SK-MEL-5 (cell line): ENCODE results near the gene DENND6B. TPM values are rescaled to one million over a fixed set of nuclear protein-coding genes. Genes with fewer than 3 reads are reported as not detected.

Experiments
- DNase-seq: peaks from one replicate; pipeline ENCODE4 v3.0.0-alpha.2; 2016; ENCODE audit warnings: low read depth, low spot score
- in situ Hi-C: cut with HindIII; loops from 2 replicates; pipeline ENCODE4 v1.10.0; 2016; ENCODE audit warnings: low sequenced_read_pairs, high pct_unique_total_duplicates, low pct_unique_long_range_greater_than_20kb
- total RNA-seq: library from RNA; depleted of rRNA; stranded (reverse); fragments of >200 nt; shearing (Covaris generic); gene quantifications from 2 replicates; pipeline ENCODE4 v1.2.3, GENCODE V29; 2014

Gene DENND6B
- total RNA-seq, 1 experiment from 2014 or later = 0.66 TPM

DNA sequence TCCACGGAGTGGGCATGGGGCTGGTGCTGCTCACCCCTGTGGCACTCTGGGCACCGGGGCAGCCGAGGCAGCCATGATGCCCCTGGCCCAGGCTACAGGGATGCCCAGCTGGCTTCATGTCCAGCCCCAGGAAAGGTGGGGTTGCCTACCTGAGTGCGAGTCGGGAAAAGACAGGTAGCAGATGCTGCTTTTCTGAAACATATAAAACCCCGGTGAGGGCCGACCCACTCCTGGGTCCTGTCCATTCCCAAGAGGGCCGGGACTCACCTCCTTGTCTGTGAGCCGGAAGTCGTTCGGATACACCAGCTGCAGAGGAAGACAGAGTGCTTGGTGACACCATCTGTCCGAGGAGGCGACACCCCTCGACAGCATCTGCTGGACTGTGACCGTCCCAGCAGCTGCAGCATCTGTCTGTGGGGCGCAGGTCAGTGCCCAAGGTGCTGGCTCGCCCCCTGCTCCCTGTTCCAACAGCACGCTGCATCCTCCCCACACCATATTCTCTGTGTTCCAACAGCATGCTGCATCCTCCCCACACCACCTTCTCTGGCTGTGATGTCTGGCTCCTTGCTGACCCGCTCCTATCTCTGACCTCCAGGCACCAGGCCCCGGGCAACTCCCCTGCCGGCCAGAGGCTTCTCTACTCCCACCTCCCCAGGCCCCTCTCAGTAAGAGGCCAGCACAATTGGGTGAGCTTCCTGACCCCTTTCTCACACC is 8.0 kb downstream of the DENND6B start:
- in situ Hi-C loops = no loop called here
- DNase-seq = no peak

- in situ Hi-C loops = no loop called here
Observed at GRCh38 chr22:50318356-50318697, 8.5 kb downstream of the DENND6B start.

GRCh38 chr22:50317674-50318073 is 9.1 kb downstream of the DENND6B start:
- DNase-seq = no peak

More at GRCh38 chr22:50318356-50318697, 8.5 kb downstream of the DENND6B start:
- DNase-seq = no peak

DNA sequence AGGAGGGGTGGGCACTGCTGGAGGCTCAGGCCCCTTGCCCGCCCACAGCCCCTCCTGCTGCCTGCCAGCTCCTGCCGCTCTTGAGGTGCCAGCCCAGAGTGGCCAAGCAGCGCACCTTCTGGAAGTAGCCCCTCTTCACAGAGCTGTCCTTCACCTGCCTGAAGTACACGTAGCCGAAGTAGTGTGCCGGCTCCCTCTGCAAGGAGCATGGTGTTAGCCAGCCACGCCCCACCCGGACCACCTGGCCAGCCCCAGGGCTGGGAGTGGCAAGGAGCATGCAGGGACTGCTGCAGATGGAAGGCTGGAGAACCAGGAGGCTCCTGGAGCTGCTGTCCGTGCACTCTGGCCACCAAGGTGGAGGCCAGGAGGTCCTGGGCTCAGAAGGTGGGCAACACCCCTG is 9.6 kb downstream of the DENND6B start:
- DNase-seq = no peak

More at GRCh38 chr22:50317674-50318073, 9.1 kb downstream of the DENND6B start:
- in situ Hi-C loops = no loop called here

GRCh38 chr22:50316114-50317065 is 10.4 kb downstream of the DENND6B start:
- no peak for DNase-seq
- in situ Hi-C loops = no loop called here

More for the DNA sequence above, 9.6 kb downstream of the DENND6B start:
- in situ Hi-C loops = no loop called here

GRCh38 chr22:50315289-50316113 is 11.3 kb downstream of the DENND6B start:
- in situ Hi-C loops = no loop called here
- DNase-seq = no peak

- peak; percentile 47 for DNase-seq
- in situ Hi-C loops = no loop called here
Observed at GRCh38 chr22:50314455-50315288, 12.1 kb downstream of the DENND6B start.

GRCh38 chr22:50314081-50314454 is 12.7 kb downstream of the DENND6B start:
- in situ Hi-C loops = no loop called here
- no peak for DNase-seq

- in situ Hi-C loops = no loop called here
- no peak for DNase-seq
Observed at GRCh38 chr22:50313600-50313999, 13.2 kb downstream of the DENND6B start.

GRCh38 chr22:50313021-50313420 is 13.8 kb downstream of the DENND6B start:
- DNase-seq = no peak
- in situ Hi-C loops = no loop called here

- DNase-seq = no peak
- in situ Hi-C loops = no loop called here
Observed at GRCh38 chr22:50312371-50312770, 14.4 kb downstream of the DENND6B start.

- in situ Hi-C loops = no loop called here
- DNase-seq = no peak
Observed at GRCh38 chr22:50311606-50312351, 15.0 kb downstream of the DENND6B start.

GRCh38 chr22:50310949-50311444 is 15.8 kb downstream of the DENND6B start:
- no peak for DNase-seq
- in situ Hi-C loops = no loop called here

GRCh38 chr22:50310031-50310722 is 16.6 kb downstream of the DENND6B start:
- in situ Hi-C loops = no loop called here

GRCh38 chr22:50309601-50309991 is 17.2 kb downstream of the DENND6B start:
- DNase-seq = no peak
- in situ Hi-C loops = no loop called here

More at GRCh38 chr22:50310031-50310722, 16.6 kb downstream of the DENND6B start:
- DNase-seq = no peak
